Activated gamma-delta T cell (primary cell): ENCODE data around the gene KCNC2.
"Not testable (repeated sequence)": the region's sequence is repeated elsewhere in the genome, so short reads cannot be mapped to it uniquely, and the experiment has no call there.

ENCODE experiments used
- DNase-seq: peaks from one replicate; lab custom pipeline; 2025; lab: John Stamatoyannopoulos, UW
- total RNA-seq, 2 donors: gene quantifications; one replicate each; lab custom pipeline; 2026; lab: John Stamatoyannopoulos, UW

The KCNC2 gene
- 0 reads per million in 2 donors for total RNA-seq

- no peak for DNase-seq
These were observed at the start of gene KCNC2 for GRCh38 chr12:75209812-75210138. Gene KCNC2, minus strand, starts transcription at chr12:75209839.

- no peak for DNase-seq
These were observed 49.5 kb upstream of the KCNC2 start for GRCh38 chr12:75259143-75259542.

GRCh38 chr12:75257510-75257909 lies 47.9 kb upstream of the KCNC2 start:
- no peak for DNase-seq

- DNase-seq: no peak
These were observed 35.5 kb upstream of the KCNC2 start for GRCh38 chr12:75245108-75245507.

- no peak for DNase-seq
These were observed 30.3 kb upstream of the KCNC2 start for GRCh38 chr12:75239987-75240386.

- DNase-seq: no peak
These were observed 26.6 kb upstream of the KCNC2 start for GRCh38 chr12:75236206-75236605.

- DNase-seq: no peak
These were observed 17.5 kb upstream of the KCNC2 start for GRCh38 chr12:75227132-75227531.

GRCh38 chr12:75212072-75212471 lies 2.4 kb upstream of the KCNC2 start:
- DNase-seq: no peak

- DNase-seq: no peak
These were observed 505 bp downstream of the KCNC2 start for GRCh38 chr12:75208856-75209811.

- DNase-seq: no peak
These were observed 2.1 kb downstream of the KCNC2 start for GRCh38 chr12:75207338-75208083.

GRCh38 chr12:75205558-75205957 lies 4.1 kb downstream of the KCNC2 start:
- no peak for DNase-seq

- no peak for DNase-seq
These were observed 12.8 kb downstream of the KCNC2 start for GRCh38 chr12:75196865-75197264.

- DNase-seq: no peak
These were observed 13.2 kb downstream of the KCNC2 start for GRCh38 chr12:75196408-75196807.

GRCh38 chr12:75194250-75194649 lies 15.4 kb downstream of the KCNC2 start:
- no peak for DNase-seq

GRCh38 chr12:75192196-75192595 lies 17.4 kb downstream of the KCNC2 start:
- DNase-seq: no peak

GRCh38 chr12:75190846-75191245 lies 18.8 kb downstream of the KCNC2 start:
- DNase-seq: no peak

GRCh38 chr12:75185881-75186280 lies 23.8 kb downstream of the KCNC2 start:
- not testable (repeated sequence) for DNase-seq

- no peak for DNase-seq
These were observed 25.1 kb downstream of the KCNC2 start for GRCh38 chr12:75184516-75184915.

- no peak for DNase-seq
These were observed 25.7 kb downstream of the KCNC2 start for GRCh38 chr12:75183967-75184366.

- DNase-seq: no peak
These were observed 31.6 kb downstream of the KCNC2 start for GRCh38 chr12:75177997-75178396.

- no peak for DNase-seq
These were observed 37.0 kb downstream of the KCNC2 start for GRCh38 chr12:75172611-75173010.

- DNase-seq: no peak
These were observed 38.9 kb downstream of the KCNC2 start for GRCh38 chr12:75170640-75171185.

GRCh38 chr12:75162845-75163244 lies 46.8 kb downstream of the KCNC2 start:
- no peak for DNase-seq
